Activated T-cell treated with anti-CD3 and anti-CD28 coated beads, Interleukin-2, amount 50 U/mL, for 4 hours (primary cell): ENCODE measurements around the gene HSPB7. TPM values are rescaled to one million over a fixed set of nuclear protein-coding genes. Genes with fewer than 3 reads are reported as not detected.
"Not testable (repeated sequence)": the region's sequence is repeated elsewhere in the genome, so short reads cannot be mapped to it uniquely, and the experiment has no call there.

ENCODE experiments used
- ATAC-seq, 2 donors: fragments of 200-7000 bp; cut with Tn5 transposase; one replicate each; pipeline ENCODE4 v1.10.0; 2021
- DNase-seq: peaks from one replicate; pipeline ENCODE4 v3.0.0-alpha.2; 2020
- H3K27me3 Mint-ChIP-seq: one replicate; pipeline ENCODE4 v1.8.0; 2021; ENCODE audit warnings: low read depth, mixed read lengths
- H3K36me3 Mint-ChIP-seq: one replicate; pipeline ENCODE4 v1.8.0; 2022; ENCODE audit warnings: mixed read lengths; ENCODE audit not compliant: insufficient read depth
- H3K4me1 Mint-ChIP-seq: one replicate; pipeline ENCODE4 v1.8.0; 2021; ENCODE audit warnings: low read depth, mixed read lengths
- H3K4me3 Mint-ChIP-seq: one replicate; pipeline ENCODE4 v1.8.0; 2021; ENCODE audit warnings: mild to moderate bottlenecking, moderate library complexity, mixed read lengths
- H3K9me3 Mint-ChIP-seq: one replicate; pipeline ENCODE4 v1.8.0; 2021; ENCODE audit warnings: mixed read lengths
- total RNA-seq, 3 donors: library from RNA; stranded (reverse); gene quantifications; one replicate each; pipeline ENCODE4 v1.2.1, GENCODE V29; 2021

HSPB7 gene
- total RNA-seq, 3 donors from 2014 or later: 0.16 to 0.43 (median 0.24) TPM

GRCh38 chr1:16021681-16022080 is 3.8 kb upstream of the HSPB7 start, which contains the start of gene CLCNKA:
Gene CLCNKA (plus strand): TSS chr1:16022036. CDS start chr1:16022620, 584 bp downstream.
- Mint-ChIP-seq H3K4me1 (no peaks in the 10 kb centered on the region), H3K9me3 (no peaks in the 10 kb centered on the region), H3K27me3 (no peaks in the 10 kb centered on the region), H3K4me3 (no peak within 1 kb of the TSS), H3K36me3 (no peaks in the 10 kb centered on the region)
- DNase-seq: no peak
- no peak for ATAC-seq

- H3K4me3 Mint-ChIP-seq, ATAC-seq, H3K9me3 Mint-ChIP-seq, DNase-seq, H3K36me3 Mint-ChIP-seq, H3K27me3 Mint-ChIP-seq, H3K4me1 Mint-ChIP-seq: not testable (repeated sequence)
Measured at GRCh38 chr1:16020878-16021277, 3.0 kb upstream of the HSPB7 start.

GRCh38 chr1:16020325-16020724 is 2.5 kb upstream of the HSPB7 start:
- ATAC-seq (no peak), DNase-seq (no peak)
- H3K36me3 Mint-ChIP-seq: no peaks in the 10 kb centered on the region
- no peak overlapping the region for H3K4me3 Mint-ChIP-seq
- no peaks in the 10 kb centered on the region for H3K9me3 Mint-ChIP-seq
- H3K4me1 Mint-ChIP-seq: no peaks in the 10 kb centered on the region
- H3K27me3 Mint-ChIP-seq: peaks cover under 1% of the 10 kb centered on the region

GRCh38 chr1:16019644-16020277 is 1.9 kb upstream of the HSPB7 start:
- Mint-ChIP-seq H3K36me3 (no peaks in the 10 kb centered on the region), H3K4me1 (no peaks in the 10 kb centered on the region), H3K9me3 (no peaks in the 10 kb centered on the region), H3K27me3 (peaks cover 5% of the 10 kb centered on the region), H3K4me3 (no peak overlapping the region)
- ATAC-seq (no peak), DNase-seq (no peak)

GRCh38 chr1:16018749-16019643 is 1.2 kb upstream of the HSPB7 start:
- no peak for ATAC-seq
- H3K4me3 Mint-ChIP-seq: no peak overlapping the region
- H3K4me1 Mint-ChIP-seq: peaks cover 2% of the 10 kb centered on the region
- H3K36me3 Mint-ChIP-seq: no peaks in the 10 kb centered on the region
- H3K9me3 Mint-ChIP-seq: no peaks in the 10 kb centered on the region
- no peak for DNase-seq
- peaks cover 12% of the 10 kb centered on the region for H3K27me3 Mint-ChIP-seq

GRCh38 chr1:16018308-16018707 is 465 bp upstream of the HSPB7 start:
- DNase-seq (no peak), ATAC-seq (no peak)
- Mint-ChIP-seq H3K4me1 (peaks cover 5% of the 10 kb centered on the region), H3K4me3 (no peak overlapping the region), H3K9me3 (no peaks in the 10 kb centered on the region), H3K27me3 (peaks cover 14% of the 10 kb centered on the region), H3K36me3 (no peaks in the 10 kb centered on the region)

GRCh38 chr1:16017076-16017460 is 775 bp downstream of the HSPB7 start:
- Mint-ChIP-seq H3K4me3 (no peak overlapping the region), H3K27me3 (peaks cover 17% of the 10 kb centered on the region), H3K36me3 (no peaks in the 10 kb centered on the region), H3K4me1 (peaks cover 9% of the 10 kb centered on the region), H3K9me3 (no peaks in the 10 kb centered on the region)
- ATAC-seq (no peak), DNase-seq (no peak)

- no peak for DNase-seq
- Mint-ChIP-seq H3K4me1 (peaks cover 9% of the 10 kb centered on the region), H3K27me3 (peaks cover 17% of the 10 kb centered on the region), H3K36me3 (no peaks in the 10 kb centered on the region), H3K4me3 (no peak overlapping the region), H3K9me3 (no peaks in the 10 kb centered on the region)
- no peak for ATAC-seq
Measured at GRCh38 chr1:16015960-16016901, 1.6 kb downstream of the HSPB7 start.

GRCh38 chr1:16015491-16015890 is 2.4 kb downstream of the HSPB7 start:
- Mint-ChIP-seq H3K4me1 (peaks cover 9% of the 10 kb centered on the region), H3K27me3 (peaks cover 17% of the 10 kb centered on the region), H3K9me3 (no peaks in the 10 kb centered on the region), H3K36me3 (no peaks in the 10 kb centered on the region), H3K4me3 (no peak overlapping the region)
- ATAC-seq (no peak), DNase-seq (no peak)

- H3K4me1 Mint-ChIP-seq: peaks cover 9% of the 10 kb centered on the region
- no peak for ATAC-seq
- no peak overlapping the region for H3K4me3 Mint-ChIP-seq
- H3K9me3 Mint-ChIP-seq: no peaks in the 10 kb centered on the region
- H3K36me3 Mint-ChIP-seq: no peaks in the 10 kb centered on the region
- DNase-seq: no peak
- H3K27me3 Mint-ChIP-seq: peaks cover 19% of the 10 kb centered on the region
Measured at GRCh38 chr1:16014509-16015482, 3.0 kb downstream of the HSPB7 start.

- no peaks in the 10 kb centered on the region for H3K36me3 Mint-ChIP-seq
- peak overlapping the region; percentile 13 for H3K4me3 Mint-ChIP-seq
- H3K4me1 Mint-ChIP-seq: peaks cover 9% of the 10 kb centered on the region
- DNase-seq (no peak), ATAC-seq (no peak)
- H3K9me3 Mint-ChIP-seq: no peaks in the 10 kb centered on the region
- H3K27me3 Mint-ChIP-seq: peaks cover 21% of the 10 kb centered on the region
Measured at GRCh38 chr1:16013908-16014258, 4.0 kb downstream of the HSPB7 start.

- Mint-ChIP-seq H3K4me1 (peaks cover 9% of the 10 kb centered on the region), H3K36me3 (no peaks in the 10 kb centered on the region), H3K4me3 (peak overlapping the region; percentile 13), H3K9me3 (no peaks in the 10 kb centered on the region), H3K27me3 (peaks cover 21% of the 10 kb centered on the region)
- ATAC-seq (peak; percentile 71 to 77), DNase-seq (peak; percentile 63)
Measured at GRCh38 chr1:16013220-16013907, 4.5 kb downstream of the HSPB7 start.
